Stimulated activated CD4-positive, alpha-beta T cell treated with anti-CD3 and anti-CD28 coated beads, TNF-alpha, amount 100 ng/mL, for 48 hours (primary cell): ENCODE data around the gene PRXL2A.

Experiments
- DNase-seq, 3 donors: peaks; one replicate each; pipeline ENCODE4 v3.0.0-alpha.2; 2020; ENCODE audit warnings: low read depth in 3 of 3

Gene PRXL2A

DNA sequence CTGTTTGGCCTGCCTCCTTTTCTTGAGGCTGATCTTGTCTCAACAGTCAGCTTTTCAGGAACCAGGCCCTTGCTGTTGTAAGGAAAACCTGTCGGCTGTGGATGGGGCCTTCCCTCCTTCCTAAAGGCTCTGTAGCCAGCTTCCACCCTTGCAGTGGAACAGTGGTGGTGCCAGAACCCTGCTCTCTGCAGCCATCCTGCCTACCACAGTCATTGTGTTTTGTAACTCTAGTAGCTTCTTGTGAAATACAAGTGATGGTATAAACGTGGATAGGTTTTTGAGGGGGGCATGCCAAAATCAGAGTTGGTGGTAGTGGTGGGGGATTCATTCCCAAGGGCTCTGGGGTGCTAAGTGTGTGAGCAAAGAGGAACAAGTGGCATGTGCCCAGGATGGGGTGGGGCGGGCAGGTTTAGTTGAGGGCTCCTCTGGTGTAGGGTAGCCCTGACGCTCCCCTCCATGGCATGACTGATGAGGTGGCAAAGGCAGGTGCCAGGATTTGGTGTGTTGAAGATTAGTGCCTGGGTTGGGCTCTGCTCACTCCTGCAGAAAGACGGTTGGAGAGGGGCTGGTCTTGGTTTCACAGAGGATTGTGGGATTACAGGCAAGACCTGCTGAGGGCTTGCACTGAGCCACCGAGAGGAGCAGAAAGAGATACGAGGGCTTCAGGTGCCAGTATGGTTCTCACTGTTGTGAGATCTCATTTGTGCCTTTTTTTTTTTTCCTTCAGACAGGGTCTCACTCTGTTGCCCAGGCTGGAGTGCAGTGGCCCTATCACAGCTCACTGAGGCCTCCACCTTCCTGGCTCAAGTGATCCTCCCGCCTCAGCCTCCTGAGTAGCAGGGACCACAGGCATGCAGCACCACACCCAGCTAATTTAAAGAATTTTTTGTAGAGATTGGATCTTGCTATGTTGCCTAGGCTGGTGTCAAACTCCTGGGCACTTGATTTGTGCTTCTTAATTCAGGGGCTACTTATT, 53.1 kb downstream of the PRXL2A start:
- DNase-seq = no peak

DNA sequence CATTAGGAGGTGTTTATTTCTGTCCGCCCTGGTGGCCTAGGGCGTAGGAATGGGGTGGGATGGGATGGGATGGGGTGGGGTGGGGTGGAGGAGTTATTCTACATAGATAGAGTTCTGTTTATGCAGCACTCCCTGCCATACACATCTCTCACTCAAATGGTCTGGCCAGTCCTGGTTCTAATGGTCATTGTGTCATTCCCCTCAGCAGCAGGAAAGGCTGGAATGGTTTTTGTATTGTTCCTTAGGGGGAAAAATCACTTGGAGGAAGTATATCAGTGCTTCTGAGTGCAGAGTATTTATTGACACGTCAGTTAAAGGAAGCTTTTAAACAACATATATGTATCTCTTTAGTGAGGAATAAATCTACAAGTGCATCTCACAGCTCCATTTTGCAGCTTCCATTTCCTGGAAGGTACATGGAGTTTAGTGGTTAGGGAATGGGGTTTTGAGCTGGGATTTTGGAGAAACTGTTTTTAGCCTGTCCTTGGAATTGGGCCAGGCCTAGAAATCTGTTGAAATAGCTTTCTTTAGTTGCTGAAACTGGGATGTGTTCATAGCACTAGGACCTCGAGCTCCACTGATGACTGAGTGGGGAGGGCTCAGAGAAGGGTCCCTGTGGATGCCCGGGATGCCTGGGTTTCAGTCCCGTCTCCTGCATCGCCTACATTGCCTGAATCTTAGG, 54.1 kb downstream of the PRXL2A start:
- DNase-seq = no peak

DNA sequence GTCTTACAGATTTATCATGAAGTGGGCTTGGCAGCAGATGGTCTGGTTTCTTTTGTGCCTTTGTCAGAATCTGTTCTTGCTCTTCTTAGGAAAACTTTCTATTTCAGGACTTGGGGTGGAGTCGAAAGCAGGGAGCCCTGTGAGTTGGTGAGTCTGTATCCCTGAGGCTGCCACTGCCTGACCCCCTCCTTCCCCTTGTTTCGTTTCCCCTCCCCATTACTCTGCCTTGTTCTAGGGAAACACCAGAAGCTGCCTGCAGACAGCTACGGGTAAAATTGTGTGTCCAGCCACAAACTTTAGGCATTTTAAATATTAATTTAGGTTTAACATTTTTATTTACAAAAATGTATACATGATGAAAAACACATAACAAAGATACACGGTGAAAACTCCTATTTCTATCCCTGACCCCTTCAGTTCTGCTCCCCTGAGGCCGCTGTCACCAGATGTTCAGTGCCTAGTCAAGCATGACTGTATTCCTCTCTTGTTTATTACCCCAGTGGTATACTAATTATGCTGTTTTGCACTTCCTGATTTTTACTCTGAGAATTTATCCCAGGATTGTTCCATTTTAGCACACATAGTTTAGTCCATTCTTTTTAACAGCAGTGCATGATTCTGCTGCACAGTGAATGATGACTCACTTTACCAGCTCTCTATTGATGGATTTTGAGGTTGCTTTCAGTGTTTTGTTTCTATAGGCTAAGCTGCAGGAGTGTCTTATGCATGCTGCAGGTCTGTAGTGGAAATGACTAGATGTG, 54.8 kb downstream of the PRXL2A start:
- DNase-seq = no peak

DNA sequence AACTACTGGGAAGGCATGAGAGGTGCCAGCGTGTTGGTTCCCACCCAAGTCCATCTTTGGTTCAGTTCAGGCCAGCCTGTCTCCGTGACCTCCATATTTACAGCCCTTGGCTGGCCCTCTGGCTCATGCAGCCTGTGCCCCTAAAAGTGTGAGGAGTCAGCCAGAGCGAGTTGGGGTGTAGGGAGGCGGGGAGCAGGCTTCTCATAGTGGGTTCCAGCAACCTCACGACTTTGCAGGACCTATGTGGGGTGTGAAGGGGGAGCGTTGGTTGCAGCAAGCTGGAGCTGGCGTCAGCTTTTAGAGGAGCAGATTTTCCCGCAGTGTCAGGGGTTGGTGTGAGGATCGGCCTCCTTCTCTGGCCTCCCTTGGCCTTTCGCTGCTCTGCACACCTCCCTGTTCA, 55.5 kb downstream of the PRXL2A start:
- DNase-seq = no peak

DNA sequence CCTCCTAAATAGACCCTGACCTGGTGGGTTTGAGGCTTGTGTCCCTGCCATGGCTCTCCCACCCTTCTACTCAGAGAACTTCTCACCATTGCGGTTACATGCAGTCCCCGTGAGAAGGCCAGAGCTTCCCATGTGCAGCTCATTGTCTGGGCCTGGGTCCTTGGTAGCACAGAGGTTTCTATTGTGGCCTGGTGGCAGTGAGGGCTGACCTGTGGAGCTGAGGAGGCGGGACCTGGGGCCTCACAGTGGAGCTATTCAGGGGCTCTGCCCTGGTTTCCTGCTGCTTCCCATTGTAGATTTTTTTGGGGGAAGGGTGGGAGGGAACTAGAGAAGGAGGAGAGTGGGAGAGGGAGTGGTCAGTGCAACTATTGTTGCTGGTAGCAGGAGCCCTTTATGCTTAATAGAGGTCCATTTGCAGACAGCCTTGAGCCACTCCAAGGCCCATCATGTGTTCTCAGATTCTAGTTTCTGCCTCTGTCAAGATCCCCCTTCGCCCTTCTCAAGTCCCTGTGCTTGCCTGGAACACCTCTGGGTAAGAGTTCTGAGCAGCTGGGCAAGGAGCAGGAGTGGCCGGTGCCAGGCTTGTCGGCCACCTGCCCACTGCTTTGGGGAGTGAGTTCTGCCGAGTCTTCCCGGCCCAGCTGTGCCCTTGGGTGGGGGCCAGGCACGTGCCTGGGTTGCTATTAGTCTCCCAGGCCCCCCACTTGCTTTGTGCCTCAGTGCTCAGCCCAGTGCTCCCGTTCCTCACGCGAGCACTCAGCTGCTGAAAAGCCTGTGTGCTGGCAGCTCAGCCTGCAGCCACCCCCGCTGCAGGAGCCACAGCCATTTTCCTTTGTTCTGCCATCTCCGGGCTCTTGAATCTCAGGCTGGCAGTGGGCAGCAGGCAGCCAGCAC, 56.5 kb downstream of the PRXL2A start:
- no peak for DNase-seq

DNA sequence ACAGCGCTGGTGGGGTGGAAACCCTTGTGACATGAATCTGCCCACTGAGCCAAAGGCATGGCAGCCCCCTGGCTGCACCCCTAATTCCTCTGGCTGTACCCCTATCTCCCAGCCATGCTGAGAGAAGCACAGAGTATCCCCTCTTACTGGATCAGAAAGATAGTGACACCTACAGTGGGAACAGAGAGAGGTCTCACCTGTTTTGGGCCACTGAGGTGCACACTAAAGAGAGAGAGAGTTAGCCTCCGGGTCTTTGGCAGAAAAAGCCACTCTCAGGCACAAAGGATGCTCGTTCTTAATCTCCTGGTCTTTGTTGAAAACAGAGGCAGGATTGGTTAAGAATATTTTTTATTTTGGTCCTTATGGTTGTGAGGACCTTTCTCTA, 57.1 kb downstream of the PRXL2A start:
- DNase-seq = no peak

DNA sequence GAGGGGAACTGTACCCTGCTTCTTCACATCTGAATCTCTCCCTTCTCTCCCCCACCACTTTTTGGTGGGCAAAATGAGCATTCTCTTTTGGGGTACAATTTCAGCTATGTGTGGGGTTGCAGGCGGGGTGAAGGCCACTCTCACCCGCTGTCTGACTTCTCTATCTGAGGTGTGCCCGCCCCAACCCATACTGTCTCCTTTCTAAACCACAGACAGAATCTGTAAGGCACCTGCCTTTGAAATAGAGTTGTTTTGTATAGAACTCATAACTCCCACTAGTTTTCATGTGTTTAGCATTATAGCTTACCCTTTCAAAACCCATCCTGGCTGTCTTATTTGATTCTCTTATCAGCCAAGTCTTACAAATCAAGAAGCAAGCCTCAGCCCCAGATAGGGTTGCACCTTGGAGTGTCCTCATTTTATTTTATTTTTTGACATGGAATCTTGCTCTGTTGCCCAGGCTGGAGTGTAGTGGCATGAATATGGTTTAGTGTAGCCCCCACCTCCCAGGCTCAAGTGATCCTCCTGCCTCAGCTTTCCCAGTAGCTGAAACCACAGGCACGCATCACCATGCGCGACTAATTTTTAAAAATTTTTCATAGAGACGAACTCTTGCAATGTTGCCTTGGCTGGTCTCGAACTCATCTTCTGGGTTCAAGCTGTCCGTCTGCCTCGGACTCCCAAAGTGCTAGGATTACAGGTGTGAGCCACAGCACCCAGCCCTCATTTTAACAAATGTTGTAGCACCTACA, 57.7 kb downstream of the PRXL2A start:
- DNase-seq = no peak

DNA sequence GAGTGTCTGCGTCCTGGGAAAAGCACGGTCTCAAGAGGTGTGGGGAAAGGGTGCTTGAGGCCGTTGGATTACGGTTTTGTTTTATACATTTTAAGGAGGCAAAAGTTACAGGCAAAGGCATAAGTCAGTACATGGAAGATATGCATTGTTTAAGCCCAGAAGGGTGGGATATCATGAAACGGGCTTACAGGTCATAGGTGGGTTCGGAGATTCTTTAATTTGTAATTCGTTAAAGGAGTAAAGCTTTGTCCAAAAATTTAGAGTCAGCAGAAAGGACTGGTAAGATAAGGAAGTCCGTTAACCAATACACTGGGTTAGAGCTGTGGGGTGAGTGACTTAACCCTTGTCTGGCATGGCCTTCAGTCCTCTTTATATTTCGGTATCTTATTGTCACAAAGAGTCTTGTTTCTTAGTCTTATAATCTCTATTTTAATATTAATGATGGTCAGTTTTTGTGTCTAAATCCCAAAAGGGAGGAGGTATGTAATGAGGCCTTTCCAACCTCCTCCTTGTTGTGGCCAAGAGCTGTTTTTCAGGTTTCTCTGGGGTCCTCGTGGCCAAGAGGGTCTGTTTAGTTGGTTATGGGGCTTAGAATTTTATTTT, 58.5 kb downstream of the PRXL2A start:
- DNase-seq = no peak

DNA sequence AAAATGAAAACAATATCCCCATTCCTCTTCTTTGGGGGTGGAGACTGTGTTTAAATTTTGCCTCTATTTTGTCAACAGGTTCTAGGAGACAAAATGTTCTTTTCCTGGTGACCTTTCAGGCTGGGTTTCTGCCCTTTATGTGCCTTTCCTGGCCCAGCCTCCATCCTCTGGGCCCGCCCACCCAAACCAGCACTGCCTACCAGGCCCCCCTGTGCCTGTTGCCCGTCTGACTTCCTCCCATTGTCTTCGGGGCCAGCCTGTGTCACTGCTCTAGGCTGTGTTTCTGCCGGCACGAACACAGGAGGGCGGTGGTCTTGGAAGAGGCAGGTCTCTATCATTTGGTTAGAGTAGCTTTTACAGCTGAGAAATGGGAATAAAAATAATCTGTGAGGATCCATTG, 59.7 kb downstream of the PRXL2A start:
- DNase-seq = no peak

DNA sequence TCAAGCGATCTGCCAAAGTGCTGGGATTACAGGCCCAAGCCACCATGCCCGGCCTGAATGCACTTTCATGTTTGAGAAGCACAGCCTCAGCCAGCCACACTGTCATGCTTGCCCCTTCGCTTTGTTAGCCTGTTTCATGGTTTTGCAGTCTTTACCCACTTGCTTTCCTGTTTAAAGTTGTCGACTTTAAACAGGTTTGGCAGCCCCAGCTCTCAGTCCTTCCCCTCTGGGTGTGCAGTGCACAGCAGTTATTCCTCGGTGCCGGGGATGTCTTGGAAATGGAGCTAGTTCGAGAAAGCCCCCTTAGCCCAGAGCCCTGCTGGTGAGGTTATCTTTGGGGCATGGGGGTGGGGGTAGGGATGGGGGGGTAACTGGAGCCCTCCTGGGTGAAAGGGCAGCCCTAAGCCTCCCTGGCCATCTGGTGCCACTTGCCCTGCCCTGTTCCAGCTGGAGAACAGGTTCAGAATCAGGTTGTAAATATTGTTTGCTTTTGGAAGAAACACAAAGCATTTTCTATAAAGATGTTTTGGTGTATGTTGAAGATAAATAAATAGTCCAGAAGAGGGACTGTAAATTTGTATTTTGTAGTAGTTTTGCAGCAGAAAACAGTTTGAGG, 60.6 kb downstream of the PRXL2A start:
- no peak for DNase-seq

DNA sequence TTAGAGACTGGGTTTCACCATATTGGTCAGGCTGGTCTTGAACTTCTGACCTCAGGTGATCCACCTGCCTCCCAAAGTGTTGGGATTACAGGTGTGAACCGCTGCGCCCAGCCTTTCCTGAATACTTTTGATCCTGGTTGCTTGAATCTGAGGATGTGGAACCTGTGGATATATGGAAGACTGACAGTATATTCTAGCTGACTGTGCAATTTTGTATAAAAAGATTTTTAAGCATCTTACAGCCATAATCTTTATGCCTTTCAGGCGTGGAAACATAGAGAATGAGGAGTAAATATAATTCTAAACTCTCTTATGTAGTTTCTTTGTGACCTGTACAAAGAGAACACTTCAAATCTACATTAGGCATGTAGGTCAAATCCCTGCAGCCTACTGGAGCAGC, 61.9 kb downstream of the PRXL2A start:
- DNase-seq = no peak

DNA sequence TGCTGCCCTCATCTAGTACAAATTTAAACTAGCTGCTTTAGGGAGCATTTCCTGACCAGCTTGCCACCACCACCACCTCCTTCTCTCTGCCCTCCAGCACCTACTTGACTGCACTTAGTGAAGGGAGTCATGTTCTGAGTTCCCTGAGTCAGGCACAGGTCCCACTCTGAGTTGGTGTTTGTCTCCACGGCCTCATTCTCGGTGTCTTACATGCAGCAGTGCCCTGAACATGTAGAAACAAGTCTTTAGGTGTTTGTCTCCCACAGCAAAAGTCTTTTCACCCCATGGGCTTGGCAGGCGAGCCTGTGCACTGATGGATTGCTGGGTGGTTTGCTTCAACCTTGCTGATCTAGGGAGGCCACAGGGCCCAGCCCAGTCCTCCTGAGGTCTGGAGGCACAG, 62.6 kb downstream of the PRXL2A start:
- no peak for DNase-seq

DNA sequence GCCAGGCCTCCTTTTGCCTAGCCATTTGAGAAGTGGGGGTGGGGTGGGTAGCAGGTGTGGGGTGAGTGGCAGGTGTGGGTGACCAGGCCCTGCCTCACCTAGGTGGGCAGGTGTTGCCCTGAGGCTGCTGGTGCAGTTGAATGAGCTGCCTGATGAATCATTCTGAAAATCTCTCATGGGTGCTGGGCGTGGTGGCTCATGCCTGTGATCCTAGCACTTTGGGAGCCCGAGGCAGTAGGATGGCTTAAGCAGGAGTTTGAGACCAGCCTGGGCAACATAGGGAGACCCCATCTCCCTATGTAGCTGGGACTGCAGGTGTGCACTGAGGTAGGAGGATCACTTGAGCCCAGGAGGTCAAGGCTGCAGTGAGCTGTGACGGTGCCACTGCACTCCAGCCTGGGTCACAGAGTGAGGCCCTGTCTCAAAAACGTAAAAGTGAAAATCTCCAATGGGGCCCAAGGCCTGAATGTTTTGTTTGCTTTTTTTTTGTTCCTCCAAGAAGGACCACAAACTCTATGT, 63.4 kb downstream of the PRXL2A start:
- no peak for DNase-seq

DNA sequence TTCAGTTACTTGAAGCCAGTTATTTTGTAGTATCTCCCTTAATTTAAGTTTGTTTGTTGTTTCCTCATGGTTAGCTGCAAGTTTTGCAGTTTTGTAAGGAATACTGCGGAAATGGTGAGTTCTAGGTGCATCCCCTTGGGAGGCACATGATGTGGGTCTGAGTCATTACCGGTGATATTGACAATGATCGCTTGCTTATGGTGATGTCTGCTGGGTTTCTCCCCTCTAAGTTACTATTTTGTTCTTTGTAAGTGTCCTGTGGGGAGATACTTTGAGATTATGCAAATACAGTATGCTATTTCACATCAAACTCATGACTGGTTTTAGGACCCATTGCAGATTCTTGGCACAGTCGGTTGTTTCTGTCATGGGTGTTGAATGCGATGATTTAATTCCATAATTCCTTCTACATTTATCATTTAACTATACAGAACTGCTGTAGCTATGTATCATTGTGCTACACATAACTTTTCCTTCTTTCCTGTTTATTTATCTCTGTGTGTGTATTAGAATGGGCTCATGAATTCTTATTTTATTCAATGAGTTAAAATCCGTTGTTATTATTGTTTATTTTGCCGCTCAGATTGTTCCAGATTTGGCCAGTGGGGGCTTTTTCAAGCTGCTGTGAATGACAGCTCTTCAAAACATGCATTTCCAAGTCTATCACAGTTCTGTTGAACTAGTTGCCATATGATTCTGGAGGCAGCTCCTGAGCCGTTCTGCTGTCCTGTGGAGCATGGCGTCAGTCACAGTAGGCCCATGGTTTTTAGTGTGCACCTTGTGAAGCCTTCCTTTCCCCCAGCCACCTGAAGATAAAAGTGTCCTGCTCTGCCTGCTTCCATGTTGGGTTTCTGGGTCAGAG, 64.1 kb downstream of the PRXL2A start:
- no peak for DNase-seq

DNA sequence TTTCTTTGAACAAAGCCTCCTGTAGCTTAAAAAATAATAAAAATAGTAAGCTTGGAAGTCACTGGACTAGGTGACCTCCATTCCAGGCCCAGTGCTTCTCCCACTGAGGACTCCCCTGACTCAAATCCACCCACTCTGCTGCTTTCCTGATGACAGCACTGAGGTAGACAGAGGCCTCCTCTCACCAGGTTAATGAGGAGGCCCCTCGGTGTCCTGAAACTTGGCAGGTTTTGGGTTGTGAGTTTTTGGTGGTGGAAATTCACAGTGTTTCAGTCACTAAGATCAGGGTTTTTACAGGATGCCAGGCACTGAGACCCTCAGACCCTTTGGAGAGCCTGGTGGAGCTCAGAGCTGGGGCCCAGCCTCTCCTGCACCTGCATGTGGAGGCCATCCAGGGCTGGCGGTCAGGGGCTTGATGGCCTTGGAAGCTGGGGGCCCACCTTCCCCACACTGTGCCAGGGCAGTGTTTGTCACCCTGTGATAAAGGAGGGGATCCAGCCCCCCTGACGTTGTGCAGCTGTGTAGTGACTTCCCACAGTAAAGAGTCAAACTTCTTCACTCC, 64.8 kb downstream of the PRXL2A start:
- DNase-seq = no peak

DNA sequence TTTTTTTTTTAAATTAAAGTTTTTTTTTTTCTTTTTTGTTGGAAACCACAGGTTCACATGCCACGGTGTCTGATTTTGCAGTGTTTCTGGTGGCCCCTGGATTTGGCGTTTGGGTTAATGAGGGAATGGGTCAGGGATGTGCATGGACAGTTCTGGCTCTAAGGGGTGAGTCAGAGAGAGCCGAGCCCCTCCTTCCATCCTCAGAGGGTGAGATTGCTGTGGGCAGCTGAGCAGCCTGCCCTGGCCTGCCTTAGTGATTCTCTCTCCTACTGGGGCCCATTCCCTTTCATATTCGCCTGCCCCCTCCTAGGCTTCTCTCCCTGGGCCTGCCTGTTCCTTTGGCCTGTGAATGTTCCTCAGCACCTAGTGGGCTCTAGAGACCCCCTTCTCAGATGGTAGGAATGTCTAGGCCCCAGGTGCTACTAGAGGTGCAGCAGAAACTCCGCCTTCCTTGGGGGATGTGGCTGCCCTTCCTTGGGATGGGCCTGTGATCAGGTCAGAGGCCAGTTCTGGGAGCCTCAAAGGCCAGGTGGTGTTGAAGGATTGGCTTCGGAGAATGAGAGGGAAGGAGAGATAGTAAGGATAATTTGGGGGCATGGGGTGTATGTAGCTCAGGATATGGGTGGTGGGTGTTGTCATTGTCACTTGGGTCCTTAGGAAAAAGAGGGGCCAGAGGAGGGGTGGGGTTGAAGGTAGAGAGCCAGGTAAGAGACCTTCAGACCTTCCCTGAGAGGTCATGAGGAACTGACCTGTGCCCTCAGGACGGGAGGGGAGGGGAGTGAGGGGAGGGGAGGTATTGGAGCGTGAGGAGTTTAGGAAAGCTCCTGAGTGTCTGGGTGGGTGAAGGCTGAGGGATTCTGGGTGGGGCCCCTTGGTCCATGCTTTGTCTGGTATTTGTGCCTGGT, 65.6 kb downstream of the PRXL2A start:
- no peak for DNase-seq

DNA sequence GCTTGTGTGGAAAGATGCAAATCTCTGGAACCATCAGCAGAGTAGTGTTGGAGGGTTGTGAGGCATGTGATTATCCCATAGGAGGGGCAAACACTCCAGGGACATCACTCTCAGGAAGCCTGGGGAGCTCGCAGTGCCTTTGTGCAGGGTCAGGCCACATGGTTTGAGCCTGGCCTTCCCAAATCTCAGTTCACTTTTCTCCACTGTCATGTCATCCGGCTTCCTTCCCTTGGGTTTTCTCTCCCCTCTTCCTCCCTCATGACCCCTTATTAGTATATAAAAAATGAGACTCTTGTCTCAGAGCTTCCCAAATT, 66.2 kb downstream of the PRXL2A start:
- DNase-seq = no peak
